Testis (tissue), 2 donors: ENCODE results near the gene SLC37A2.

ENCODE experiments used
- POLR2A ChIP-seq: fragments of 450-650 bp; IDR thresholded peaks from one replicate; pipeline ENCODE4 v1.6.1; 2017; ENCODE audit warnings: antibody characterized with exemption, mild to moderate bottlenecking, moderate library complexity
- TF ChIP-seq, protein P1 (sequence below), 3 experiments: fragments of 450-650 bp in 2 of 3; fragments of 200-600 bp in 1 of 3; sonication (generic) in 1 of 3; IDR thresholded peaks; one replicate each; pipeline ENCODE4 v1.5.1; 2016 to 2019; ENCODE audit warnings: antibody characterized with exemption in 3 of 3, mild to moderate bottlenecking in 2 of 3, moderate library complexity in 1 of 3

DNA sequence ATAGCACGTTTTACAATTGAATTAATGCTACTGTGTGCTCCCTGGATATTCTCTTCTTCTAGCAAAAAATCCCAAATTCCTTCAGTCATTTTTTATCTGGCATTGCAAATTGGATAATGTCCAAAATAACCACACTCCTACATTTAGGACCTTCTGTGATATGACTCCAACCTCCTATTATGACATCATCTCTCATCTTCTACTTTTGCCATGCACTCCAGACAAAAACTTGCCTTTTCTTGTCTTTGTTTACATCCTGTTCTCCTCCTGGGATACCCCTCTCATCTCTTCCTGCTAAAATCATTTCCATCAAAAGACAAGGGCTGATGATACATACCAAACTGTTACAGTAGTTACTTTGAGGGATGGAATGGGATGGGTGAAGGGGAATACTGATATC, 69.0 kb downstream of the SLC37A2 start:
- TF ChIP-seq, protein P1, sequence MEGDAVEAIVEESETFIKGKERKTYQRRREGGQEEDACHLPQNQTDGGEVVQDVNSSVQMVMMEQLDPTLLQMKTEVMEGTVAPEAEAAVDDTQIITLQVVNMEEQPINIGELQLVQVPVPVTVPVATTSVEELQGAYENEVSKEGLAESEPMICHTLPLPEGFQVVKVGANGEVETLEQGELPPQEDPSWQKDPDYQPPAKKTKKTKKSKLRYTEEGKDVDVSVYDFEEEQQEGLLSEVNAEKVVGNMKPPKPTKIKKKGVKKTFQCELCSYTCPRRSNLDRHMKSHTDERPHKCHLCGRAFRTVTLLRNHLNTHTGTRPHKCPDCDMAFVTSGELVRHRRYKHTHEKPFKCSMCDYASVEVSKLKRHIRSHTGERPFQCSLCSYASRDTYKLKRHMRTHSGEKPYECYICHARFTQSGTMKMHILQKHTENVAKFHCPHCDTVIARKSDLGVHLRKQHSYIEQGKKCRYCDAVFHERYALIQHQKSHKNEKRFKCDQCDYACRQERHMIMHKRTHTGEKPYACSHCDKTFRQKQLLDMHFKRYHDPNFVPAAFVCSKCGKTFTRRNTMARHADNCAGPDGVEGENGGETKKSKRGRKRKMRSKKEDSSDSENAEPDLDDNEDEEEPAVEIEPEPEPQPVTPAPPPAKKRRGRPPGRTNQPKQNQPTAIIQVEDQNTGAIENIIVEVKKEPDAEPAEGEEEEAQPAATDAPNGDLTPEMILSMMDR (IDR thresholded peaks at IDR 0.05), result no peak
- TF ChIP-seq POLR2A, result no peak
